Left cardiac atrium (tissue), 4 donors: ENCODE data around the gene CALCR. TPM values are rescaled to one million over a fixed set of nuclear protein-coding genes. Genes with fewer than 3 reads are reported as not detected.
A peak's percentile ranks its signal among the peaks of the same experiment; 100 is the strongest.
"Not testable (repeated sequence)": the region's sequence is repeated elsewhere in the genome, so short reads cannot be mapped to it uniquely, and the experiment has no call there.

ENCODE experiments used
- ATAC-seq, 2 donors: fragments of 200-7000 bp; cut with Tn5 transposase; one replicate each; pipeline ENCODE4 v1.9.1; 2020; ENCODE audit warnings: mild to moderate bottlenecking in 2 of 2, moderate library complexity in 2 of 2
- DNase-seq: peaks from one replicate; pipeline ENCODE4 v3.0.0-alpha.2; 2020
- intact Hi-C, 2 donors: fragments of 100-400 bp; cut with DNase I; formaldehyde crosslinking; loops; one replicate each; pipeline versions ENCODE4 v1.14.1 to v1.15.1; 2022 to 2023
- total RNA-seq, 2 donors: library from RNA; stranded (reverse); fragmentation: NEBNext Ultra II Directional; extraction: Animal tissue kit (Norgen Biotek cat#: 25700); gene quantifications; one replicate each; pipeline ENCODE4 v1.2.1, GENCODE V29; 2021
- donor health status: DM: no; HTN: yes; CAD: no.
- donor health status: DM: no; HTN: yes; CAD: no; lungs with severe emphysema.
- donor health status: DM: yes; HTN: yes; CAD: no.
- donor health status: Dilated cardiomyopathy.

The CALCR gene
- total RNA-seq, 2 donors from 2014 or later = 0.08 to 0.09 TPM

DNA sequence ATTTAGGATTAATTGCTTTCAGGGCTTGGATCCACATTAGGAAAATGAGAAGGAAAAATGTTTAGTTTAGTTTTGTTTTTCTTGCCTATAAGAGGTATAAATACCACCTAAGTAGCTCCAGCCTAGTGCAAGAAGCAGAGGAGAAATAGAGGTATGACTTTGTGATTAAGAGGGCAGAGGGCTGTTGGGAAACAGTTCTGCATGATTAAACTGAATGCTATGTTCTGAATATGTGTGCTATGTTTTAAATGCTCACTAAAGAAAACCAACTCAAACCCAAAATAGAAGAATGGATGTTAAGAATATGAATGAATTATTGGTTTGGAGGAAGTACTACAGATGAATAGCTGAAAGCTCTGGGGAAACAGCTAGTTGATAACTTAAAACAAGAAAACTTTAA is 7.6 kb downstream of the CALCR start:
- intact Hi-C loops = no loop called here
- ATAC-seq (no peak), DNase-seq (no peak)

DNA sequence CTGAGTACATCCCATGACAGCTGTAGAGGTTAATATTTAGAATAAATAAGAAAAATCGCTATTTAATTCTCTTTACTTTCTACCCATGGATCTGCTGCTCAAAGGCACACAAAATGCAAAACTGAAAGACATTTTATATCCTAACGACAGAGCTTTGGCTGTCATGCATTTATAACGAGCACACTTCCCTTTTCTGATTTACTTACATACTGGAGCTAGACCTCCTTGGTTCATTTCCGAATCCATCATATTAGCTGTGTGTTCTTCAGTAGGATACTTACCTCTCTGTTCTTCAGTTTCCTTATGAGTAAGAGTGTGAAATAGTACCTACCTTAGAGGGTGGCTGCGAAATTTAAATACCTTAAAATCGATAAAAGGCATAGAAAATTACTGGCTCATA is 10.9 kb downstream of the CALCR start:
- no peak for DNase-seq
- intact Hi-C loops = no loop called here
- ATAC-seq = no peak

GRCh38 chr7:93562936-93563335 is 11.6 kb downstream of the CALCR start:
- no peak for DNase-seq
- ATAC-seq = no peak
- intact Hi-C loops = no loop called here

GRCh38 chr7:93562106-93562505 is 12.4 kb downstream of the CALCR start:
- intact Hi-C loops = no loop called here
- DNase-seq (no peak), ATAC-seq (no peak)

GRCh38 chr7:93559639-93560491 is 14.7 kb downstream of the CALCR start:
- ATAC-seq (no peak), DNase-seq (no peak)
- intact Hi-C loops = no loop called here

DNA sequence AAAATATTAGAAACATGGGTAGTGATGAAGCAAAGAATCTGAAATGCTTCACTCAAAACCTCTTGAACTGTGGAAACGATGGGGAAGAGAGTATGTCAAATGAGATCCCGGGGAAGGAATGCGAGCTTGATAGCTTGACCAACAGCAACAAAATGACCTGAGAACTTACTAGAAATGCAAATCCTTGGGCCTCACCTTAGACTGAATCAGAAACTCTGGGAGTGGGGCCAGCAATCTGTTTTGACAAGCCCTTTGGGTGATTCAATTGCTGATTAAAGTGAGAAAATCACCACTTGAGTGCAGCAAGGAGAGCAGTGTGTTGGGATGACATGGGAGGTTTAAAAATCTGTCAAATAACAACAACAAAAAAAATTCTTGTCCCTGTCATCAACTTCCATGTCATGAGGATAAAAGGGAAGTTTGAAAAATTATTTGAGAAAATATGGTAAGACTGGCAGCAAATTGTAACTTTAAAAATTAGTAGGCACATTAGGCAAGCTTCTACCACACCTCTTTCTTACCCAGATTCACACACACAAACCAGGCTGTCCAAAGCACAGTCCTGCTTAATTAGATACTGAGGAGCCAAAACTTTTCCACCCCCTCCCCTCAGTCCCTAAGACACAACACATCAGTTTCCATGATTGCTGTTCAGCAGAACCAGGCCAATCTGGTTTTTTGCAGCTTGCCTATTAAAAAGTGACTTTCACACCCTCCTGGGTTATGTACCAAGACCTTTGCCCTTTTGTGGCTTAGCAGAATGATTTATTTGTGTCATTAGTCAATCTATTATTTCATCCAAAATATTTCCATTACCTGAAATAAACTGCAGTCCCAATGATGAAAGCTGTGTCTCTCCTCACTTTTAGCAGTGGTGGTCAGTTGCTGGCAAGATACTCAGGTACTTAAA is 15.6 kb downstream of the CALCR start:
- ATAC-seq (peak in 1 of 2 donors; percentile 60), DNase-seq (no peak)
- intact Hi-C loops = no loop called here

DNA sequence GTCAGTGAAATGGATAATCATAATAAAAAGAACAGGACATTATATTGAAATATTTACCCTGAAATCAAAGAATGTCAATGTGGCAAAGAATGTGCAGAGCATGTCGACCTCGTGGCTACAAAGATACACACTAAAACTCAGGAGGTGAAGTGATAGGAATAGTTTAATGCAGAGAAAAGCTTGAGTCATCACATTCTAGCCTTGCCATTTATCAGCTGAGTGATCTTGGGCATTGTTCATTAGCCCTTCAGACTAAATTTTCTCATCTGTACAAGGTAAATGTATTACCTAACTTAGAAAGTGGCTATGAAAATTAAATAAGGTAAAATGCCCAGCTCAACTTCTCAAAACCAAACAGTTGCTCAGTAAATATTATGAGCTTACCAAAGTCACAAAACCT is 22.6 kb downstream of the CALCR start:
- intact Hi-C loops = no loop called here
- ATAC-seq = no peak
- DNase-seq = no peak

DNA sequence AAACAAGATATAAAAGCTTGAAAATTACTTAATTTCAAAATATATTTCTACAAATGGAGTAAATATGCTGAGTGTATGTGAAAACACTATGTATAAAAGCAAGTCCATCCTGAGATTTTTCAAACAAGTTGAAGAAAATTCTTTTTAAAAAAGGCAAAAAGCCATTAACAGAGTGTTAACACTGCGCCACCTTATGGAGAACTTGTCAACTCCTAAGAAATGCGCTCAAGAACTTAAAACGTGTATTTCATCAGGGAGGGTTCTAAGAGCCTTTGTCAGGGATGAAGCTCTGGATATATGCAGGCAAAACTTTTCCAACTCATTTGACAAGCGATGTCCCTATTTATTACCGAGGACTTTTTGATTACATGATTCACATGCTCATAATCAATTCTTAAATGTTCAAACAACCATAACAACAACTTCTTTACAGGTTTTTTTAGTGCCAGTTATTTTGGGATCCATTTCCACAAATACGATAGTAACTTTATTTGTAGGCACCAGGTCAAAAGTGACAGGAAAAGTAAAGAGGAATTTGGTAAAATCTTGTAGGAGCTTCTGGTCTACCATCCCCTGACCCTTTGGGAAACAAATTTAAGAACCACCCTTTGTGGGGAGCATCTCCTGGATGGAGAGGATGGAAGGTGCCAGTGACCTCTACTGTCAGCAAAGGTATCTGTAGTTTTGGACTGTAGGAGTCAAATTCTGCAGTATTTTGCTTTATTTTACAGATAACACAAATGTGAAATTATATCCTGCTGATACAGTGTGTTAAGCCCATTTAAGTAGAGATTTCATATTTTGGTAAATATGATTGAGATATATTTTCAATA is 23.2 kb downstream of the CALCR start:
- intact Hi-C loops = no loop called here
- ATAC-seq = no peak

DNA sequence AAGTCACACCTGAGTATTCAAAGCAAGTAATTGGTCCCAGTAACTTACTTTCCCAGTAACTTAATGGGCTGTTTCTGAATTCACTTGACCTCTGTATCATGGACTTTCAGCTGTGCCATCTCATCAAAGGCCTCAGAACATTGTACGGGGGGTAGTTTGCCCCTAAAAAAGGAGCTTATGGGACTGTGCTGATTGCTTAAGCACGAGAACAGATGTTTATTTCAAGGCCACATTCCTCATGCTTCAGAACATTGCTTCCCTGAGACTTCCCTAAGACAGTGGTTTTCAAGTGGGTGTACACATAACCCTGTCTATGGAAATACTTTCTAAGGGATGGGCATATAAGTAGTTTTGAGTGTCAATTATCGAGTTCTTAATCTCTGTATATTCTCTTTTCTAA is 26.8 kb downstream of the CALCR start:
- ATAC-seq (no peak), DNase-seq (no peak)
- intact Hi-C loops = no loop called here

More for the DNA sequence above, 23.2 kb downstream of the CALCR start:
- no peak for DNase-seq

GRCh38 chr7:93544691-93545090 is 29.8 kb downstream of the CALCR start:
- no peak for ATAC-seq

DNA sequence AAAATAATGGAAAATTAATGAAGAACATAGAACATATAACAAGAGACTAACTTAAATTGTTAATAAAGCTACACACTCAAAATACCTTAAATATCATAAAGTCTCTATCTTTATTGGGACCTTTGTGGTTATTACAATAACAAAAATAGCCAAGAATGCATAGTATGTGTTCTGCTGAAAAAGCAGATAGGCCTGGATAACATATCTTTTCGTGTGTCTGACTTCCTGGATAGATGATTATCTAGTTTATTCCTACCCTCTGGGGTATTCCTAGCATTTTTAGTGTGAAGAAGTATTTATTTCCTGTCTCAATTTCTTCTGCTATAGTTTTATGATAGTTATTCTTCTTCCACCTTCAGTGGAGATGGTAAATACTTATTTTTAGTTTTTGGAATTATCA is 36.5 kb downstream of the CALCR start:
- DNase-seq (no peak), ATAC-seq (no peak)
- intact Hi-C loops = no loop called here

More at GRCh38 chr7:93544691-93545090, 29.8 kb downstream of the CALCR start:
- DNase-seq = no peak
- intact Hi-C loops = no loop called here

GRCh38 chr7:93535616-93536015 is 38.9 kb downstream of the CALCR start:
- intact Hi-C loops = no loop called here
- DNase-seq (no peak), ATAC-seq (no peak)

DNA sequence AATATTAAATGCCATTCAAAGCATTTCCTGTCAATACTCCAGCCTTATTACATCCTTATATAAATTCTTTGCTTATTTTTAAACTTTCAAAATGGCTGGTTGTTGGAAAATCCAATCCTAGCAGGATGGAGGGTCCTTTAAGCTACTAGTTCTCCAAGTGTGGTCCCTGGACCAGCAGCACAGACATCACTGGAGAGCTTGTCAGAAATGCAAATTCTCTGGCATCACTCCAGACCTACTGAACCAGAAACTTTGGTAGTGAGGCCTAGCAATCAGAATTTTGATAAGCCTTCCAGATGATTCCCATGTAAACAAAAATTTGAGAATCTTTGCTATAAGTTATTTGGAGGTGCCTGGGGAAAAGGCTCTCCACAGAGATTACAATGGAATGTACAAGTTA is 43.8 kb downstream of the CALCR start:
- no peak for ATAC-seq
- DNase-seq = no peak
- intact Hi-C loops = no loop called here

DNA sequence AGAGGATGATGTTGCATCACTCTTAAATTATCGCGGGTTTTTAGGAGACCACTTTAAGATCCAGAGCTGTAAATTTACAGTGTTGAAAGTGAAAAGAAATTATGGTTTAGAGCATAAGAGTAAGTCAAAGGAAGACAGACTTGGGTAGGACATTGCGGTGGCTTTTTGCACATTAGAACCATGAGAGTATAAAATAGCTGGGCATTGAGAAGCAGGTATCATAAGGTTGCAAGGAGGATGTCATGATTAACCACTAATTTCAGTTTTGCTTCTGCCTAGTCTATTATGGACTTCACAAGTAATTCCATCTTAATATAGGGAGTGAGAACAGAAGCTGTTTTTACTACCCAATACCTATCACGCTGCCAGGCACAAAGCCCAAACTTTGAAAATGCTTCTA is 57.7 kb downstream of the CALCR start:
- ATAC-seq (no peak), DNase-seq (no peak)
- intact Hi-C loops = no loop called here

DNA sequence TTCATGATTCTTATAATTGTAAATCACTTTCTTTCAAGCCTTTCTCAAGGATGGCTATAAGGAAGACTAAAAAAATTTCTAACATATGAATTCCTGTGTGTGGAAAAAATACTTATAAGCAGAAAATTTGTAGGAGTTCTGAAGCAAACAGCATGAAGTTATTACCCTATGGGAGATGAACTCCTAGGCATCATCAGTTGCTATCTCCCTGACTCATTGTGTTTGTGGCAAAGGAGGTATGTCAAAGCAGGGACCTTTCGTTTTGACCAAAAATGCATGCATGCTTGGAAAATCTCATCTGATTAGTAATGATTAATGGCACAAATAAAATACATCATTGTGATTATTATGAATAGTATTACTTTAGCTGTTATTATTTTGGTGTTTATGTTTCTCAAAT is 59.4 kb downstream of the CALCR start:
- ATAC-seq = no peak
- intact Hi-C loops = no loop called here
- DNase-seq = no peak

DNA sequence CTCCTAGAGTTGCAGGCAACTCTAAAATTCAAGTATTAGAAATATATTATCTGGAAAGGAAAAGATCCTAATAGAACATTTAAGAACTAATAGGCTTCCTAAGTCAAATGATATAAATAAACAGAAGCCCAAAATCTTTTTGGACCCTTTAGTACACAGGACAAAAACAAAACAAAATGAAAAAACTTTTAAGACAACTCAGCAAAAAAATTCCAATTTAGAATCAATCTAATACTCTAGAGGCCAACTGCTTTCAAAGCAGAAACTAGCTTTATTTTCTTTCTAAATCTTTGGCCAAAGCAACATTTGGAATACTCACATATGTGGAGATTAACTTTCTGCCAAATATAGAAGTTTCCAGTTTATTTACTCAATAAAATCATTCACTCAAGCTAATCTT is 65.2 kb downstream of the CALCR start:
- intact Hi-C loops = no loop called here
- ATAC-seq (no peak), DNase-seq (no peak)

GRCh38 chr7:93503088-93503487 is 71.4 kb downstream of the CALCR start:
- DNase-seq (no peak), ATAC-seq (no peak)
- intact Hi-C loops = no loop called here

GRCh38 chr7:93491860-93492259 is 82.7 kb downstream of the CALCR start:
- intact Hi-C loops, ATAC-seq, DNase-seq: not testable (repeated sequence)
